HepG2 (cell line): ENCODE results near the gene NCF2. TPM values are rescaled to one million over a fixed set of nuclear protein-coding genes. Genes with fewer than 3 reads are reported as not detected.

Source experiments
- ATAC-seq: fragments of 200-7000 bp; cut with Tn5 transposase; 3 replicates; pipeline ENCODE4 v1.9.1; 2020; ENCODE audit warnings: mild to moderate bottlenecking, moderate library complexity
- BruUV-seq: library from RNA; stranded (reverse); fragments of 400-500 nt; replicated peaks from 2 replicates; lab custom pipeline; 2021; lab: Mats Ljungman, UMichigan
- CTCF ChIA-PET: fragments of 300-600 bp; formaldehyde crosslinking; extraction: SDS; loops from one replicate; lab custom pipeline; 2021; ENCODE audit warnings: low total read pairs, inconsistent platforms, low intra/inter-chr PET ratio; lab: Yijun Ruan, JAX
- POLR2A ChIA-PET: fragments of 350-600 bp; sonication (Branson Sonifier 250); formaldehyde crosslinking; loops from one replicate; lab custom pipeline; 2020; ENCODE audit warnings: antibody characterized with exemption, inconsistent platforms; lab: Yijun Ruan, JAX
- DNase-seq: peaks from one replicate; pipeline ENCODE4 v3.0.0-alpha.2; 2015; ENCODE audit warnings: low spot score
- FAIRE-seq: peaks from 3 replicates; lab custom pipeline; 2011; peaks lifted over from hg19 to GRCh38; lab: Jason Lieb, UNC
- H2AFZ ChIP-seq: one replicate; pipeline ENCODE4 v1.6.1; 2011; ENCODE audit warnings: low read length, inconsistent platforms
- H3K27ac ChIP-seq: fragments of 300-600 bp; 3 replicates; pipeline ENCODE4 v1.8.0; 2011; ENCODE audit warnings: mixed run types, mild to moderate bottlenecking, mixed read lengths, low read length, inconsistent platforms; ENCODE audit not compliant: insufficient read depth; ENCODE audit errors: extremely low read length
- H3K27me3 ChIP-seq, 2 experiments: fragments of 200-600 bp in 1 of 2; 2 replicates in 1 of 2; 3 replicates in 1 of 2; pipeline versions ENCODE4 v1.6.0 to v1.8.0; 2011; ENCODE audit warnings: low read length in 2 of 2, mild to moderate bottlenecking in 2 of 2, moderate library complexity in 2 of 2, inconsistent platforms in 1 of 2; ENCODE audit not compliant: insufficient read depth in 2 of 2, control insufficient read depth in 1 of 2
- H3K36me3 ChIP-seq, 2 experiments: fragments of 200-600 bp in 1 of 2; replicated peaks in 1 of 2; 2 replicates in 1 of 2; 3 replicates in 1 of 2; pipeline versions ENCODE4 v1.5.1 to v1.8.0; 2011; ENCODE audit warnings: low read length in 2 of 2, inconsistent platforms in 1 of 2; ENCODE audit not compliant: insufficient read depth in 2 of 2, control insufficient read depth in 1 of 2
- H3K4me1 ChIP-seq: 2 replicates; pipeline ENCODE4 v1.5.1; 2012; ENCODE audit warnings: low read length, inconsistent platforms; ENCODE audit not compliant: insufficient read depth
- H3K4me2 ChIP-seq: 2 replicates; pipeline ENCODE4 v1.6.0; 2011; ENCODE audit warnings: low read depth, low read length, inconsistent platforms
- H3K4me3 ChIP-seq, 3 experiments: fragments of 200-600 bp in 1 of 3; sonication (generic), shearing (Covaris generic) in 1 of 3; replicated peaks in 1 of 3; 2 replicates each; pipeline ENCODE4 v1.5.1; 2011 to 2016; ENCODE audit warnings: low read length in 3 of 3, inconsistent platforms in 2 of 3, low read depth in 2 of 3, mild to moderate bottlenecking in 2 of 3, control low read depth in 1 of 3, mixed read lengths in 1 of 3; ENCODE audit not compliant: insufficient read depth in 1 of 3
- H3K79me2 ChIP-seq: one replicate; pipeline ENCODE4 v1.6.1; 2011; ENCODE audit warnings: low read length, inconsistent platforms; ENCODE audit not compliant: insufficient read depth
- H3K9ac ChIP-seq: 2 replicates; pipeline ENCODE4 v1.6.0; 2011; ENCODE audit warnings: mild to moderate bottlenecking, low read depth, low read length, inconsistent platforms; ENCODE audit not compliant: insufficient read depth
- H3K9me3 ChIP-seq: 2 replicates; pipeline ENCODE4 v1.5.1; 2012; ENCODE audit warnings: mild to moderate bottlenecking, low read length
- H4K20me1 ChIP-seq: 2 replicates; pipeline ENCODE4 v1.6.0; 2011; ENCODE audit warnings: inconsistent platforms, mild to moderate bottlenecking, low read length, moderate library complexity; ENCODE audit not compliant: insufficient read depth
- ATF4 ChIP-seq, 2 experiments: fragments of 450-650 bp in 1 of 2; sonication (generic) in 1 of 2; formaldehyde crosslinking; IDR thresholded peaks; 2 replicates each; pipeline versions ENCODE4 v1.5.0 to v1.8.0; 2020 to 2022; ENCODE audit warnings: mild to moderate bottlenecking in 1 of 2, missing genetic modification reagents in 1 of 2
- GMEB2 ChIP-seq: IDR thresholded peaks from 2 replicates; pipeline ENCODE4 v1.6.1; 2016; ENCODE audit warnings: missing biosample characterization, missing genetic modification reagents, low read depth
- HNRNPUL1 ChIP-seq: fragments of 200-400 bp; formaldehyde crosslinking; IDR thresholded peaks from 2 replicates; pipeline ENCODE4 v1.6.1; 2017; ENCODE audit warnings: low read depth, mild to moderate bottlenecking, low read length, moderate library complexity
- HOXA5 ChIP-seq: sonication (generic); formaldehyde crosslinking; IDR thresholded peaks from 2 replicates; pipeline ENCODE4 v1.4.0; 2020; ENCODE audit warnings: missing genetic modification reagents
- IKZF1 ChIP-seq: fragments of 450-650 bp; IDR thresholded peaks from 2 replicates; pipeline ENCODE4 v1.7.1; 2016
- MYNN ChIP-seq: sonication (generic); formaldehyde crosslinking; IDR thresholded peaks from 2 replicates; pipeline ENCODE4 v1.4.0; 2020; ENCODE audit warnings: mild to moderate bottlenecking, low read depth, missing genetic modification reagents
- ZBTB1 ChIP-seq: sonication (generic); formaldehyde crosslinking; IDR thresholded peaks from 2 replicates; pipeline ENCODE4 v1.4.0; 2020; ENCODE audit warnings: missing genetic modification reagents, borderline replicate concordance
- WGBS: methylation state at CpG from one replicate; pipeline ENCODE4 v1.1.6; 2017; ENCODE audit warnings: low lambda C conversion rate; 5-methylcytosine and 5-hydroxymethylcytosine counted together
- in situ Hi-C: cut with HindIII; loops from 2 replicates; pipeline ENCODE4 v1.10.0; 2017; ENCODE audit warnings: low pct_unique_long_range_greater_than_20kb; ENCODE audit not compliant: extremely low pct_ligation_motif_present
- intact Hi-C: fragments of 100-400 bp; cut with micrococcal nuclease; formaldehyde crosslinking; loops from one replicate; pipeline ENCODE4 v1.10.0; 2022; ENCODE audit not compliant: unreplicated experiment
- polyA plus RNA-seq, 8 experiments: library from polyadenylated mRNA; depleted of rRNA in 3 of 8; stranded (reverse) in 7 of 8; unstranded in 1 of 8; fragments of >200 nt; fragmentation: Illumina TruSeq in 4 of 8; extraction: Trizol in 4 of 8; gene quantifications; 2 replicates each; pipeline versions ENCODE4 v1.2.1 to v1.2.3, GENCODE V29; 2011 to 2016; ENCODE audit warnings: low read depth in 4 of 8, missing spikeins in 1 of 8, mixed read lengths in 1 of 8; ENCODE audit not compliant: insufficient read depth in 1 of 8
- total RNA-seq, 5 experiments: library from RNA; depleted of rRNA; stranded (reverse); fragments of >200 nt; fragmentation: Illumina TruSeq; extraction: Trizol; gene quantifications; 2 replicates each; pipeline ENCODE4 v1.2.3, GENCODE V29; 2016; ENCODE audit warnings: low read depth in 1 of 5

Gene NCF2
- total and polyA plus RNA-seq, 2 of the 13 experiments (the other 11 are each of a cell fraction or from before 2014, with no cell fraction given), result 0.18 to 0.46 TPM

- Histone ChIP-seq H3K4me2 (no peak overlapping the region), H3K27me3 (no peaks in the 10 kb centered on the region; a peak in 1 of 5 replicates), H4K20me1 (no peaks in the 10 kb centered on the region; the same call in 1 of the 2 replicates), H3K9ac (no peak overlapping the region), H3K27ac (no peak overlapping the region), H2AFZ (no peak overlapping the region), H3K79me2 (no peaks in the 10 kb centered on the region), H3K4me1 (no peaks in the 10 kb centered on the region), H3K36me3 (peaks cover 9 to 60% of the 10 kb centered on the region in 2 experiments; a peak in 4 of 5 replicates)
- BruUV-seq, result no TSS peak
- ATAC-seq, result no peak
- TF ChIP-seq ZBTB1 (no peak), HNRNPUL1 (no peak), HOXA5 (CRISPR knock-in tag) (no peak), GMEB2 (CRISPR knock-in tag) (no peak), ATF4 (CRISPR knock-in tag; IDR thresholded peaks at IDR 0.05) (no peak), MYNN (CRISPR knock-in tag) (no peak), IKZF1 (no peak)
- TF ChIP-seq, all 625 proteins: peak for 0
- FAIRE-seq (no peak), DNase-seq (no peak)
- 97% methylated on average over 4 of the region's 4 CpGs for WGBS
- CTCF ChIA-PET, result no interaction called here
- H3K9me3 ChIP-seq, result no peaks in the 10 kb centered on the region
- in situ Hi-C loops (no loop called here), intact Hi-C loops (no loop called here)
- POLR2A ChIA-PET, result no interaction called here
- no peak overlapping the region for H3K4me3 ChIP-seq
These were observed 52.9 kb downstream of the NCF2 start for GRCh38 chr1:183537405-183537804.
